ENCODE measurements around the gene RNGTT.
"Not testable (repeated sequence)": the region's sequence is repeated elsewhere in the genome, so short reads cannot be mapped to it uniquely, and the experiment has no call there.

RNGTT gene

DNA sequence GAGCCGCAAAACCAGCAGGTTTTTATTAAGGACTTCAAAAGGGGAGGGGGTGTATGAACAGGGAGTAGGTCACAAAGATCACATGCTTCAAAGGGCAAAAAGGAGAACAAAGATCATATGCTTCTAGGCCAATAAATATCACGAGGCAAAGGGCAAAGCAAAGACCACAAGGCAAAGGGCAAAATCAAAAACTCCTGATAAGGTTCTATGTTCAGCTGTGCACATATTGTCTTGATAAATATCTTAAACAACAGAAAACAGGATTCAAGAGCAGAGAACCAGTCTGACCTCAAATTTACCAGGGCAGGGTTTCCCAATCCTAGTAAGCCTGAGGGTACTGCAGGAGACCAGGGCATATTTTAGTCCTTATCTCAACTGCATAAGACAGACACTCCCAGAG, 5.8 kb upstream of the RNGTT start:
- DNase-seq: not testable (repeated sequence)

DNA sequence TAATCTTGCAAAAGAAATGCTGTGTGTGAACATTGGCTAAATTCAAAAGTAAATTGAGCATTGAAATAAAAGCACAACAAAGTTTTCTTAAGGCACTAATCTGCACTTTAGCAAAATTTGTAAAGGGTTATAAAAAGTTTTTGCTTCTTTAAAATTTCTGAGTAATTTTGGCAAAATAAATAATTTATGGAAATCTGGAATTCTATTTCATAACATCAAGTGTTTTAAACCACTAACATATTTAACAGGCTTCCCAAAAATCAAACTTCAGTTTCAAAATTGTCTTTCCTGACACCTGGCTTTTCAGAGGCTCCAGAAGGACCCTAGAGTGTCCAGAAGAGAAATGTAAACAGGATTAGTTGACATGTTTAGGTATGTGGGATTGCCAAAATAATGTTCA, 4.5 kb upstream of the RNGTT start:
- no peak for DNase-seq

DNA sequence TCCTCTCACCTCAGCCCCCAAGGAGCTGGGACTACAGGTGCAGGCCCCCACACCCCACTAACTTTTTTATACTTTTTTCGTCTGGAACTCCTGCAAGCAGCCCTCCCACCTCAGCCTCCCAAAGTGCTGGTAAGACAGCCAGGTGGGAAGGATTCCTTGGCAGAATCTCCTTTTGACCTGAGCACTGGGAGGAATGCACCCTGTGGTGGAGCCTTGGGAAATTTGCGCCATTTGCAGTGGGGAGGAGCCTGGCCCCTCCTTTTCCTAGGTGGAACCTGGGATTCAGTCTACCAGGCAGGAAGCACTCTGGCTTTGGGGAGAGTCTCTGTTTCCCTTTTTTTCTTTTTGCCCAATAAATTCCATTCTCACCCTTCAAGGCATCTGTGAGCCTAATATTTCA, 2.3 kb upstream of the RNGTT start:
- DNase-seq: no peak

DNA sequence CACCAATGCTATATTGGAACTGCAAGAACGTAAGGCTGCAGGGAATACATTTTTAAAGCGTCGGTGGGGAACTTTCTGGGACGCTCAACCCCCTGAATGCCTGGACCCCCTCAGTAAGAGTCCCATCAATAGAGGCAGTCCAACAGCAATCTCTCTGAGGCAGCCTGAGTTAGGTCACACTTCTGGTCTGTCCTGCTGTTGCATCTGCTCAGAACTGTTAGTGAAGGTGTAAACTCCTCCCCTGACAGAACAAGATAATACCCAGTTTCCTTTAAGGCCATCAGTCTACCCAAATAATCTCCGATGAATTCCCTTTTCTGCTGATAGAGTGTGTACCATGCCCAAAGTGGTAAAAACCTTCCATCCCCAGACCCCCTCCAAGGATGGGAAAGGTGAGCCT, 1.1 kb upstream of the RNGTT start:
- DNase-seq: no peak

DNA sequence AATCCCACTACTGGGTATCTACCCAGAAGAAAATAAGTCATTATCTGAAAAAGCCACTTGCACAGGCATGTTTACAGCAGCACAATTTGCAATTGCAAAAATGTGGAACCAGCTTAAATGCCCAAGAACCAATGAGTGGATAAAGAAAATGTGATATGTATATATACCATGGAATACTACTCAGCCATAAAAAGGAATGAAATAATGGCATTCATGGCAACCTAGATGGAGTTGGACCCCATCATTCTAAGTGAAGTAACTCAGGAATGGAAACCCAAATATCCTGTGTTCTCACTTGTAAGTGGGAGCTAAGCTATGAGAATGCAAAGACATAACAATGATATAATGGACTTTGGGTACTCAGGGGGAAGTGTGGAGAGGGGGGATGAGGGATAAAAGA, 4.6 kb downstream of the RNGTT start:
- DNase-seq: no peak

DNA sequence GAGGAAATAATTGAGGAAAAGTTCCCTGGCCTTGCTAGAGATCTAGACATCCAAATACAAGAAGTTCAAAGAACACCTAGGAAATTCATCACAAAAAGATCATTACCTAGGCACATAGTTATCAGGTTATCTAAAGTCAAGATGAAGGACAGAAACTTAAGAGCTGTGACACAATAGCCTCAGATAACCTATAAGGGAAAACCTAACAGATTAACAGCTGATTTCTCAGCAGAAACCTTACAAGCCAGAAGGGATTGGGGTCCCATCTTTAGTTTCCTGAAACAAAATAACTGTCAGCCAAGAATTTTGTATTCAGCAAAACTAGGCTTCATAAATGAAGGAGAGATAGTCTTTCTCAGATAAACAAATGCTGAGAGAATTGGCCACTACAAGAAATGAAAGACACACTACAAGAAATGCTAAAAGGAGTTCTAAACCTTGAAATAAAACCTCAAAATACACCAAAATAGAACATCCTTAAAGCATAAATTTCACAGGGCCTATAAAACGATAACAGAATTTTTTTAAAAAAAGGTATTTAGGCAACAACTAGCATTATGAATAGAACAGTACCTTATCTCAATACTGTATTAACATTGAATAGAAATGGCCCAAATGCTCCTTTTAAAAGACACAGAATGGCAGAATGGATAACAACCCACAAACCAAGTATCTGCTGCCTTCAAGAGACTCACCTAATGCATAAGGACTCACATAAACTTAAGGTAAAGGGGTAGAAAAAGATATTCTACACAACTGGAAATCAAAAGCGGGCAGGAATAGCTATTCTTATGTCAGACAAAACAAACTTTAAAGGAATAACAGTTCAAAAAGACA, 9.7 kb downstream of the RNGTT start:
- no peak for DNase-seq

DNA sequence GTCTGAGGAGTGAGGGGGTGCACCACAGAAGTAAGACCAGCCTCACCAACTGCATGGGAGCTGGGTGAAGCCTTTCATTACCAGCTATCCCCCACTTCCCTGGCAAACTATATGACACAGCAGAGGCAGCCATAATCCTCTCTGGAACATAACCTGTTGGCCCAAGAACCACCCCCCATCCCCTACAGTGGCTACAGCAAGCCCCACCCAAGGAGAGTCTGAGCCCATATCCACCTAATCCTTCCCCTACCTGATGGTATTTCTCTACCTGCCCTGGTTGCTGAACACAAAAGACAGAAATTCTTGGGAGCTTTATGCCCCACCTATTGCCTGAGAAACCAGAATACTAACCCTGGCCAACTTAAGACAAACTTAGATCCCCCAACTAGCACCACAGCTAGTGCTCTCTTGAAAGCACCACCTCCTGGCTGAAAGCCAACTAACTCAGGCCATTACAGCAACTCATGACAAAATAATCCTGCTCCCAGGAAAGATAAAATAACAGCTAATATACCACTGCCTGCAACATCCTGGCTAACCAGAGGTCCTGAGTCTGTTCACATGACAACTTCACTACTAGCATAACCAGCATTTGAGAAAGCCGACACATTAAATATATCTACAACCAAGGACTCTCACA, 11.2 kb downstream of the RNGTT start:
- DNase-seq: no peak

DNA sequence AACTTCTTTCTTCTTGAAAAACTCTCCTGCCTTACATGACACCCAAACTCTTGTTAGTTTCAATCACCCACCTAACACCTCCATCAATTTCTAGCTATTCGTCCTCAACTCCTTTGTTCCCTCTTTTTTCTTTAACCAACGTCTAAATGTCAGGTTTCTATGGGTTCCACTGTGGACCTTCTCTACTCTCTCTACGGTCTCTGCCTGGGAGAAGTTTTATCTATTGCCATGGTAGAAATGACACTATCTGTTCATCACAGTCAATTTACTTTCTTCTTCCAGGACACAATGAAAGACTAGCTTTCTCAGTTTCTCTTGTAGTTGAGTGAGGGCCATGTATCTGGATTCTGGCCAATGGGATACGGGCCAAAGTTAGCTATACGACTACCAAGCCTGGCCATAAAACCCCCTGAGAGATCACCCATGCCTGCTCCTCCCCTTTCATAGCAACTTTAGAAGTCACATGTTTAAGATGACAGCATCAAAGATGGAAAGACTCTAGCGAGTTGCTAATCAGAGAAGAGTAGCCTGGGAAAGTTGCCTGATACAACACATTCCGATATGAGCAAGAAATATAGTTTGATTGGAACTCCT, 17.9 kb downstream of the RNGTT start:
- no peak for DNase-seq

DNA sequence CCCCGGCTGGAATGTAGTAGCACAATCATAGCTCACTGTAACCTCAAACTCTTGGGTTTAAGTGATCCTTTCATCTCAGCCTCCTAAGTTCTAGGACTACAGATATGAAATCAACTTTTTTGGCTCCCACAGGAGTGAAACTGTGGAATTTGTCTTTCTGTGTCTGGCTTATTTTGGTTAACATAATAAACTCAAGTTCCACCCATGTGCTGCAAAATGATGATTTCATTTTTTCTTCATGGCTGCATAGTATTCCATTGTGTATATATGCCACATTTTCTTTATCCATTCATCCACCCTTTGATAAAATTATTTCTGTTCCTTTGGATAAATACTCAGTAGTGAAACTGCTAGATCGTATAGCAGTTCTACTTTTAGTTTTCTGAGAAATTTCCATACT, 29.9 kb downstream of the RNGTT start:
- no peak for DNase-seq

DNA sequence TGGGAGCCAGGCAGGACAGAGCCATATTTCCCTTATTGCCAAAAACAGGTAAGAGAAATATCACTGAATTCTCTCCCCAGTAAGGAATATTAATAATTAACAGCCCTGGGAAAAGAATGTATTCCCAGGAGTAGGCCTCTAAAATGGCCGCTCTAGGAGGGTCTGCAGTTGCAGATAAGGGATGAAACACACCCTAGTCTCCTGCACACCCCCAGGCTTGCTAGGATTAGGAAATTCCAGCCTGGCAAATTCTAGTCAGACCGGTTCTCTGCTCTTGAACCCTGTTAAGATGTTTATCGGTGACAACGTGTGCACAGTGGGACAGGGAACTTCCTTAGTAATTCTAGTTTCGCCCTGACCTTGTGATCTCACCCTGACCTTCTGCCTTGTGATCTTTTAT, 31.4 kb downstream of the RNGTT start:
- DNase-seq: not testable (repeated sequence)

DNA sequence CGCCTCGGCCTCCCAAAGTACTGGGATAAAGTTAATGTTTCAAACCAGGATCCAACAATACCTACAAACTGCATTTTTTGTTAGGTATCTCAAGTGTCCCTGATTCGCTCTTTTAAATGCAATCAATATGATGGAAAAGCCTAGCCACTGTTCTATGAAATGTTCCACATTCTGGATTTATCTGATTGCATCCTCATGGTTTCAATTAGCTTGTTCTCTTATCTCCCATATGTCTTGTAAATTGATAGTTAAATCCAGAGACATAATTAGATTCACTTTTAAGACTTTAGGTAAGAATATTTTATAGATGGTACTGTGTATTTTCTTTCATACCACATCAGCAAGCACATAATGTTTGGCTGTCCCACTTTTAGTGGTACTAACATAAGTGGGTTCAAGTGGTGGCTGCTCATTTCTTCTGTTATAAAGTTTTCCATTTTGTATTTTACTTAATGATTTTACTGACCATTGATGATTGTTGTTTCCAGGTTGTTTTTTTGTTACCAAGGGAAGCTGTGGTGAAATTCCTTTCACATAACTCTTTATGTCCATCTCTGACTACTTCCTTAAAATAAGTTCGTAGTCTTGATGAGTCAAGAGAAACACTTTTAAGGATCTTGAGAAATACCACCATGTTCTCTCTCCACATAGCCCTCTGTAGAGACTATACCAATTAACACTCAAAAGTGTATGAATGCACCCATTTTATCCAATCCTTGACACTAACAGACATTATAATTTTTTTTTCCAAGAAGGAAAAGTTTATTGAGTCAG, 40.5 kb downstream of the RNGTT start:
- no peak for DNase-seq

DNA sequence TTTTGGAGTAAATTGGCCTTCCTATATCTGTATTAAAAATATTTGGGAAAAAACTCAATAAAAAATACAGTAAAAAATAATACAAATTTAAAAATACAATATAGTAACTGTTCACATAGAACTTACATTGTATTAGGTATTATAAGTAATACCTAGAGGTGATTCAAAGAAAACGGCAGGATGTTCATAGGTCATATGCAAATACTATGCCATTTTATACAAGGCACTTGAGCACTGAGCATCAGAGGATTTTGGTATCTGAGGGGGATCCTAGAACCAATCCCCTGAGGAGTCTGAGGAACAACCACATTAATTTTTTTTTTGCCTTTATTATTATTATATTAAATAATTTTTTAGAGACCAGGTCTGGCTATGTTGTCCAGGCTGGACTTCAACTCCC, 41.7 kb downstream of the RNGTT start:
- DNase-seq: no peak

DNA sequence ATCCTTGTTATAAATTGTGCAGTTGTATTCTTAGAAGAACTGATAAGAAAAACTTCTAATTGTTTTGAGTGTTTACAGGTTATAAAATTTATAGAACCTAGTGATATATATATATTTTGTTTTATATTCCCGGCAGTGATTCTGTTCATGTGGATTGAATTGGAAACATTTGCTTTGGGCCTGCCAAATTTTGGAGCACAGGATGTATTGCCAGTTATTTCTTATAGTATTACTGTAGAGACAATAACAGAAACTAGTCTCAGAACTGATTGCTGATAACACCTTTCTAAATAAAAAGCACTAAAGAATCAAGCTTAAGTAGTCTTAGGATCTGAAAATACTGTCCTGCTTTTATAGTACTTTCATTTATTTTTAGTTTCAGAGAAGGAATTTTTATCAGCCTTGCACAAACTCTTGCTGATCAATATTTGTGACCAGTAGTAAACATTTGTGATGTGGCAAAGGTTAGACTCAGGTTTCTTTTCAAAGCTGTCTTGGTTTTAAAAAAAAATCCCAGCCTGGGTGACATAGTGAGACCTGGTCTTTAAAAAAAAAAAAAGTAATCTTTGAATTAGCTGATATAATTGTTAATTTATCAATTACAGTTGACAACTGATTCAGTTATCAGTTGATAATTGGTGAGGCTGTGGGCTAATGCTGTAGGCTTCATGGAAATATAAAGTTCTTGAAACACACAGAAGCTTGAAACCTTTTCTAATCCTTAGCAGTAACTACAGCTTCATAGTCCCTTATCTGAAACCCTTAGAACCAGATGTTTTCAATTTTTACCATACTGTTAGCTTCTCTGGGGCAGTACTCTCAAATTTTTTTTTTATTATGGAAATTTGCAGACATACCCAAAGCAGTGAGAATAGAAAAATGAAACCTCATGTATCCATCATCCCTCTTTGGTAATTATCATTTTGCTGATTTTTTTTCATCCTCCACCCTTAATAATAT, 42.4 kb downstream of the RNGTT start:
- no peak for DNase-seq

DNA sequence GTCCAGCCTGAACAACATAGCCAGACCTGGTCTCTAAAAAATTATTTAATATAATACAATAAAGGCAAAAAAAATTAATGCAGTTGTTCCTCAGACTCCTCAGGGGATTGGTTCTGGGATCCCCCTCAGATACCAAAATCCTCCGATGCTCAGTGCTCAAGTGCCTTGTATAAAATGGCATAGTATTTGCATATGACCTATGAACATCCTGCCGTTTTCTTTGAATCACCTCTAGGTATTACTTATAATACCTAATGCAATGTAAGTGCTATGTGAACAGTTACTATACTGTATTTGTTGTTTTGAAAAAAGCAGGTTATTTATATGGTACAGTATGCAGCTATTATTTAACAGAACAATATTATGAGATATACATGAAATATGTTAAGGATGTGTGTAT, 43.3 kb downstream of the RNGTT start:
- DNase-seq: no peak

DNA sequence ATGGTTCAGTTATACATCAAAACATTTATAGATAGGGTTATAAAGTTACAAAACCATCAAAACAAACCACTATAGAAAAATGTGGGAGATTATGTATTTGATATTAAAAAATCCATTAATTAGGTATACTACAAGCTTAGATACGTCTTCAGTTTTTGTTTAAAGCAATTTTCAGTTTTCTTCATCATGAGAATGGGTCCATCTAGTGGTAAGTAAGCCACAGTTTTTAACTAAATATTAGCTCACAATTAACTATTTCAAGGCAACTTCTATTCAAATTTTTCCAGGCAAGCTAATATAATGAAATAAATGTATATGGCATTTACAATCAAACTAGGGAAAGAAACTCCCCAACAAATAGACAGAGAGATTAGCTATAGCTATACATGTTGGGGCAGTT, 44.4 kb downstream of the RNGTT start:
- DNase-seq: no peak

DNA sequence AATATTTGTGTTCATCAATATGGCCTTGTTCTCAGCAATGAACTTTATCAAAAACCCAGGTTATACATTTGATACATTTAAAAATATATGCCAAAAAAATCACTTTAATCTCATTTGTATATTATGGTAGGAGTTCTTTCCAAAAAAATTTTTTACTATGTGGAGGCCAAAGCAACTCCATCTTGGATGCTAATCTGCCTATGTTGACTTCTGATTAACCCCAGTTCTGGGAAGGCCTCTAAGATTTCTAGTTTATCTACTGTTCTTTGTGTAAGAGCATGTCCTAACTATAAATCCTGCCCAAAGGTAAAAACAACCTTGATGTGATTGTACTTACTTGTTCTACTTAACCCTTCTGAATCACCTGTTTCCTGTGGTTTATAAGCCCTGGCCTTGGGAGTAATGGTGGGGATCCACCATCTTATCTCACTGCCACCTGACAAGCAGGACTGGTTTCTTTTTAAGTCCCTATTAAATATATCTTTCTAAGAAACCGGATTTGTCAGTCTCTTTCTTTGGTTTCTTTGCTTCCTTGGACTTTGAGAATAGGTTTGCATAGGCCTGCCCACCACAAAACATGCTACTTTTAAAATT, 46.7 kb downstream of the RNGTT start:
- DNase-seq: no peak

DNA sequence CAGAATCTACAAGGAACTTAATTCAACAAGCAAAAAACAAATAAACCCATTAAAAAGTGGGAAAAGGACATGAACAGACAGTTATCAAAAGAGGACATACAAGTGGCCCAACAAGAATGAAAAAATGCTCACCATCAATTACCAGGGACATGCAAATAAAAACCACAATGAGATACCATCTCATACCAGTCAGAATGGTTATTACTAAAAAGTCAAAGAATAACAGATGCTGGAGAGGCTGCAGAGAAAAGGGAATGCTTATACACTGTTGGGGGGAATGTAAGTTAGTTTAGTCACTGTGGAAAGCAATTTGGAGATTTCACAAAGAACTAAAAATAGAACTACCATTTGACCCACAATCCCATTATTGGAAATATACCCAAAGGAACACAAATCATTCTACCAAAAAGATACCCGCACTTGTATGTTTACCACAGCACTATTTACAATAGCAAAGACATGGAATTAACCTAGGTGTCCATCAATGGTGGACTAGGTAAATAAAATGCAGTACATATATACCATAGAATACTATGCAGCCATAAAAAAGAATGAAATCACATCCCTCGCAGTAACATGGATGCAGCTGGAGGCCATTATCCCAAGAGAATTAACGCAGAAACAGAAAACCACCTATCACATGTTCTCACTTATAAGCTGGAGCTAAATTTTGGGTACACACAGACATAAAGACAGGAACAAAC, 48.4 kb downstream of the RNGTT start:
- DNase-seq: no peak

DNA sequence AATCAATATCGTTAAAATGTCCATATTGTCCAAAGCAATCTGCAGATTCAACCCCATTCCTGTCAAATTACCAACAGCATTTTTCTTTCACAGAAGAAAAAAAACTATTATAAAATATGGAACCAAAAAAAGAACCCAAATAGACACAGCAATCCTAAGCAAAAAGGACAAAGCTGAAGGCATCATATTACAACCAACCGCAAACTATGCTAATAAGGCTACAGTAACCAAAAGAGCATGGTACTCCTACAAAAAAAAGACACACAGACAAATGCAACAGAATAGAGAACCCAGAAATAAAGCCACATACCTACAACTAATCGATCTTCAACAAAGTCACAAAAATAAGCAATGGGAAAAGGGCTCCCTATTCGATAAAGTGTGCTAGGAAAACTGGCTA, 49.2 kb downstream of the RNGTT start:
- no peak for DNase-seq

DNA sequence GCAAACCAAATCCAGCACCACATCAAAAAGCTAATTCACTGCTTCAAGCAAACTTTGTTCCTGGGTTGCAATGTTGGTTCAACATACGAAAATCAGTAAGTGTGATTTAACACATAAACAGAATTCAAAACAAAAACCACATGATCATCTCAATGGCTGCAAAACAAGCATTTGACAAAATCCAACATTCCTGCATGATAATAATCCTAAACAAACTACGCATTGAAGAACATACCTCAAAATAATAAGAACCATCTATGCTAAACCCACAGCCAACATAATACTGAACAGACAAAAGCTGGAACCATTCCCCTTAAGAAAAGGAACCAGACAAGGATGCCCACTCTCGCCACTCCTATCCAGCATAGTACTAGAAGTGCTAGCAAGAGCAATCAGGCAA, 49.9 kb downstream of the RNGTT start:
- no peak for DNase-seq

DNA sequence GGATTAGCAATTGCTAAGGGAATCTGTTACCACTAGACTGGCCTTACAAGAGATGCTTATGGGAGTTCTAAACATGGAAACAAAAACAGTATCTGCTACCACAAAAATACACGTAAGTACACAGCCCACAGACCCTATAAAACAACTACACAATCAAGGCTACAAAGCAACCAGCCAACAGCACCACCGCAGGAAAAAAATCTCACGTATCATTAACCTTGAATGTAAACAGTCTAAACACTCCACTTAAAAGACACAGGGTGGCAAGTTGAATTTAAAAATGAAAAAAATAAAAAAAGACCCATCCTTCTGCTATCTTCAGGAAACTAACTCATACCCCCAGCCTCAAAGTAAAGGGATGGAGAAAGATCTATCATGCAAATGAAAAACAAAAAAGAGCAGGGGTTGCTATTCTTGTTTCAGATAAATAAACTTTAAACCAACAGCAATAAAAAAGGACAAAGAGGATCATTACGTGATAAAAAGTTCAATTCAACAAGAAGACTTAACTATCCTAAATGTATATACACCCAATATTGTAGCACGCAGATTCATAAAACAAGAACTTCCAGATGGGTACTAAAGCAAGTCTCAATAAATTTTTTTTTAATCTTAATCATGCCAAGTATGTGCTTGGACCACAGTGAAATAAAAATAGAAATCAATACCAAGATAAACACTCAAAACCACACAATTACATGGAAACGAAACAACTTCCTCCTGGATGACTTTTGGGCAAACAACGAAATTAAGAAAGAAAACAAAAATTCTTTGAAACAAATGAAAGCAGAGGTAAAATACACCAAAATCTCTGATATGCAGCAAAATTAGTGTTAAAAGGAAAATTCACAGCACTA, 52.3 kb downstream of the RNGTT start:
- DNase-seq: no peak
